ENCODE measurements around the gene CIART.

- no peak for TF ChIP-seq CTCF (IDR thresholded peaks at IDR 0.05; ENCODE audit: low read depth, low read length)
- no peak for TF ChIP-seq EZH2phosphoT487 (IDR thresholded peaks at IDR 0.05; ENCODE audit: low read depth)
These were observed 20.5 kb downstream of the CIART start for GRCh38 chr1:150302902-150303301.

Measured in OCI-LY3 (cell line).